AG08395 (cell line): ENCODE results near the gene CTCFL.

Experiments used
- DNase-seq: peaks from one replicate; pipeline ENCODE4 v3.0.0; 2012; ENCODE audit warnings: mixed read lengths, low spot score

The CTCFL gene, protein sequence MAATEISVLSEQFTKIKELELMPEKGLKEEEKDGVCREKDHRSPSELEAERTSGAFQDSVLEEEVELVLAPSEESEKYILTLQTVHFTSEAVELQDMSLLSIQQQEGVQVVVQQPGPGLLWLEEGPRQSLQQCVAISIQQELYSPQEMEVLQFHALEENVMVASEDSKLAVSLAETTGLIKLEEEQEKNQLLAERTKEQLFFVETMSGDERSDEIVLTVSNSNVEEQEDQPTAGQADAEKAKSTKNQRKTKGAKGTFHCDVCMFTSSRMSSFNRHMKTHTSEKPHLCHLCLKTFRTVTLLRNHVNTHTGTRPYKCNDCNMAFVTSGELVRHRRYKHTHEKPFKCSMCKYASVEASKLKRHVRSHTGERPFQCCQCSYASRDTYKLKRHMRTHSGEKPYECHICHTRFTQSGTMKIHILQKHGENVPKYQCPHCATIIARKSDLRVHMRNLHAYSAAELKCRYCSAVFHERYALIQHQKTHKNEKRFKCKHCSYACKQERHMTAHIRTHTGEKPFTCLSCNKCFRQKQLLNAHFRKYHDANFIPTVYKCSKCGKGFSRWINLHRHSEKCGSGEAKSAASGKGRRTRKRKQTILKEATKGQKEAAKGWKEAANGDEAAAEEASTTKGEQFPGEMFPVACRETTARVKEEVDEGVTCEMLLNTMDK

DNA sequence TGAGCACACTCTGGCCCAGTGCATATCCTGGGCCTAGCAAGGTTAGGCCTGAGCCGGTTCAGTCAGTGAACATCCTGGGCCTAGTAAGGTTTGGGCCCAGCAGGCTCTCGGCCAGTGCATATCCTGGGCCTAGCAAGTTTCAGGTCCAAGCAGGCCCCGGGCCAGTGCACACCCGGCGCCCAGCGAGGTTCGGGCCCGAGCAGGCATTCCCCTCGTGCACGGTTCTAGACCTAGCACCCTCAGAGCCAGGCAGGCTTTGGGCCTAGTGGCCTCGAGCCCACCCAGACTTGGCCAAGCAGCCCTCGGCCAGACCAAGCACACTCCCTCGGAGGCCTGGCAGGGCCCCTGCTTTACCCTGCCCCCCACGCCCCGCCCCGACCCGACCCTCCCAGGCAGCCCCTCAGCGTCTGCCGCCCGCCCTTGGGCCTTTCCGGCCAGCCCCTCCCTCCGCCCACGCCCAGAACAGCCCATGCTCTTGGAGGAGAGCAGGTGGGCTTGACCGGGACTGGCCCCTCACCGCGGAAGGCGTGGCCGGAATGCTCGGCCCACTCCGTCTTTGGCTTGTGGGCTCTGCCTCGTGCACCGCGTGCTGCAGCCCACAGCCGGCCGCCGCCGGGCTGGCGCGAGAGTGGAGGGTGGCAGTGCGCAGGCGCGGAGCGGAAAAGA lies at the start of gene CTCFL:
Gene CTCFL, minus strand, starts transcription at position 630 of the 666 bp plus-strand sequence. CDS start 935 bp downstream, outside the sequence.
- DNase-seq = no peak

GRCh38 chr20:57573894-57574293 lies 49.0 kb upstream of the CTCFL start:
- no peak for DNase-seq

DNA sequence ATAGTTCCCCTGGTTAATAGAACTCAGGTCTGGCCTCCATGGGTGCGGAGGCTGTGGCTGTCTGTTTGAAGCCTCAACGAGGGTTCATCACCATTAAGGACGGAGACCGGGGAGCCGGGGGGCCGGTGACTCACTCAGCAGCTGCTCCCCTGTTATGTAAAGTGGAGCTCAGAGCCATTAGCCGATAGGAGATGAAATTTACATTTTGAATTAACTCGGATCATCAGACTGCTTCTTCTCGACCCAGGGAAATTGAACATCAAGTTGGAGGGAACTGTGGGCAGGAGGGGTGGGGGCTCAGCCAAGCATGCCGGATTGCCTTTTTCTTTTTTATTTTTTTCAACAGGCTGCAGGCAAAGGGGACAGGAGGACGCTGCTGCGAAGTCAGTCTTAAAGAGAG lies 48.3 kb upstream of the CTCFL start:
- no peak for DNase-seq

GRCh38 chr20:57571782-57572416 lies 47.0 kb upstream of the CTCFL start:
- DNase-seq = no peak

GRCh38 chr20:57570920-57571319 lies 46.0 kb upstream of the CTCFL start:
- no peak for DNase-seq

DNA sequence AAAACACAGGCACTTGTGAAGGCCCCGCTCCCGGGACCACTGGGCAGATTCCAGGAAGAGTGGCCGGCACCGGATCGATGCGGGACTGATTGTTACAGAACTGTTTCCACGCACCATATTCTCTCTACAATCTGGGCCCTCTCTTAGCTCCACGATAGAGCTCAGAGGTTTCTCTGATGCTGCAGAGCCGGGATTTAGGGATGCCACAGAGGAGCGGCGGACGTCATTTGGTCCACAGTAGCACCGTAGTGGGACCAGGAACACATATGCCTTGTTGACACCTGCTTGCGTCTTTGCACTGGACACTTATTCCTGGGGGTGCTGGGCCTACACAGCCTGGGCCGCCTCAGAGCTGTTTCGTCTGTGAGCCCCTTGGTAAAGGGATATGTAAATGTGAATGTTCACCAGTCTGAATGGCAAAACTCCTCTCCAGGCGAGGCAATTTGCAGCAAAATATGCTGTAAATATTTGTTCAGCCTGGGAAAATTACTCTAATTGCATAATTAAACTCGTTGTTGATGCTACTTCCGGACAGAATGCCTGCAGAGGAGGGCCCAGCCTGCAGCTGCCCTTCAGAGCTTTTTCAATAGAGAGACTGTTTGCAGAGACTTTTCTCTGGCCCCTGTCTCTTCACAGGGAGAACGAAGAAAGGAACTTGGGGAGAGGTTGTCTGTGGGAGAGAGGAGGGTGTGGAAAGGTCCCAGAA lies 45.4 kb upstream of the CTCFL start:
- DNase-seq = no peak

DNA sequence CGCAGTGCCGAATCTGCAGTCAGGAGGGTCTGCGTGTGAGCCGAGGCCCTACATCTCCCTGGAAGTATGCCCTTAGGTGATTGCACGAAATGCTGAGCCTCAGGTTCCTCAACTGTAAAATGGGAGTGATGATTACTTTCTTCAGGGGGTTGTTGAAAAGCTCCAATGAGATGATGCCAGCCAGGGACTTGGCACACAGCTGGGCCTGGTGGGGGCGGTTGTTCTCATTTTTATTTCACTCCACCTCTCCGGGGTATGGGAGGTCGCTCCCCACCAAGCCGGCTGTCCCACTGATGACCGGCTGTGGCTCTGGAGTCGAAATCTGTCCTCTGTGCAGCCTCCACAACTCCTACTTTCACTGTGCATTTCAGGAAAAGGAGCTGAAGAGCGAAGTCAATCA lies 44.0 kb upstream of the CTCFL start:
- no peak for DNase-seq

DNA sequence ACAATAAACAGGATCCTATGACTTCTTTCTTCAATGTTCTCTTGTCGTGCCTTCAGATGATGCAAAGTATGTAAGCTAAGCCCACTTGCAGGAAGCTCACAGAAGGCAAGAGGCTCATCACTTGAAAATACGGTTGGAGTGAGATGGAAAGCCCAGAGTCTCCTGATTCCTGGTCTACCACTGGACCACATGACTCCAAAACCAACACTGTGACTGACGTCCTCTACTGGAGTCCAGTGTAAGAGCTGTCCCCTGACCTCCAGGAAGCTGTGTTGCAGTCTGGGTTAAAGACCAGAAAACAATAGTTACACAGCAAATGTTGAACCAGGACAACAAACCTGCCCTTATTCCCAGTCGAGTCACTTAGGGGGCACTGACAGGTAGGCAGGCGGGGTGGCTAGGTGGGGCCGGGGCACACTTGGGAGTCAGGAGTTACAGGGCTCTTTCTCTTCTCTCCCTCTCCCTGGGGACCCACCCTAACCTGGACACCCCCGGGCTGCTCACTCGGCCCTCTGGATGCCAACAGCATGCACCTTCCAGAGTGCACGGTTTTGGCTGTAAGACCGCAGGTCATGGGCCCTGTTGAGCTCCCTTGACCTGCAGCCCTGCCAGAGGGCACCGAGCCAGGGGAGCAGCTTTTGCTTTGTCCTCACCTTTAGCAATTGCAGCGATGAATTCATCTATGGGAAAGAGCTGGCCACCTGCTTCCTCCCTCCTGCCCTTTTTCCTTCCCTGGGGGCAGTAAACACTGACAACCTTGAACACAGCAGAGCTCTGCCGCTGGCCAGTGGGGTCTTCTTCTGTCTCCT lies 43.4 kb upstream of the CTCFL start:
- DNase-seq = no peak

DNA sequence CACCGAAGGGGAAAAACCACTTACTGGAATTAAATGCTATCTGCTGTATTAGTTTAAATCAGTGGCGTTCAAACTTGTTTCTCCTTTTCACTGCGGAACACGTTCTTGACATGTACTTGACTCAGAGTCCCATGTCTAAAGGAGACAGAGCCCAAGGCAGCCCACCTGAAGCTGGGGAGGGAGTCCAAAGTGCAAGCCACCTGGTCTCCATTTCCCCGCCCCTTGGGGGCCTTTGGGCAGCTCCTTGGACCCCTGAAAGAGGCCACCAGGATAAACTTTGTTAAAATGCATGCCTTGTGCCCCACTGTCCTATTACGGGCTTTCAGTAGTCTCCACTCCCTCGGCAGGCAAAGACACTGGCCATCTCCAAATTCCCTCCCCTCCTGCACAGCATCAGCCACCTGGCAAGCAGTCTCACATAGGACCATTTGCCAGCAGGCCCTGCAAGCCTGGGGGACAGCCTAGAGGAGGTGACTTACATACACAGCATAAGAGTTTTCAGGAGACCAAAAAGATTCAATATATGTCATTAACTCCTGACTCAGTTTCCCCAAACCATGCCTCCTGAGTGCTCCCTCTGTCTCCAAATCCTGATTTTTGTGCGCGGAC lies 42.6 kb upstream of the CTCFL start:
- DNase-seq = no peak

DNA sequence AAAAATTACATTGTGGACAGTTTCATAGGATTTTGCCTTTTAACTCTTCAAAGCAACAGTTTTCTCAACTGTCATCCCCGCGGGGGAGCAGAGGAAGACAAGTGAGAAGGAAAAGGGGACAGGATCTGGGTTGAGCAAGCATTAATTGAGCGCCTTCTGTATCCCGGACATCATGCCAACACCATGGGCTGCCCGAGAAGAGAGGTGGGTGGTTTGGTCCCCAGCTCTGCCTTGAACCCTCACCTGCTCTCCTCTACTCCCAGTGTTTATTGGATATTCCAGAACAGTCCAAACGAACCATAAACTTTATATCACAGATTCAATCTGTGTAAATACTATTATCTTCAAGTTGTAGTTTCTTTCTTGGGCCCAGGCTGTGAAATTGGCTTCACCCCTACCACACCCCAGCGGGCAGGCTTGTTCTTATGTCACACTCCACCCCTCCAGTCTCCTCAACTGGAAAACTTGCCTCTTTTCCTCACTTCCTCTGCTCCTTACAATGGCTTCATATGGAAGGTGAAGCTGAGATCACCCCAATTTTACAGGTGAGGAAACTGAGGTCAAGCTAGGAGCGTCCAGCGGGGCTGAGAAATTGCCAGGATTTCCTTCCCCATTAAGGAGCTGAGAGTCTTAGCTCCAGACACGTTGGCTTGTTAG lies 42.0 kb upstream of the CTCFL start:
- no peak for DNase-seq

DNA sequence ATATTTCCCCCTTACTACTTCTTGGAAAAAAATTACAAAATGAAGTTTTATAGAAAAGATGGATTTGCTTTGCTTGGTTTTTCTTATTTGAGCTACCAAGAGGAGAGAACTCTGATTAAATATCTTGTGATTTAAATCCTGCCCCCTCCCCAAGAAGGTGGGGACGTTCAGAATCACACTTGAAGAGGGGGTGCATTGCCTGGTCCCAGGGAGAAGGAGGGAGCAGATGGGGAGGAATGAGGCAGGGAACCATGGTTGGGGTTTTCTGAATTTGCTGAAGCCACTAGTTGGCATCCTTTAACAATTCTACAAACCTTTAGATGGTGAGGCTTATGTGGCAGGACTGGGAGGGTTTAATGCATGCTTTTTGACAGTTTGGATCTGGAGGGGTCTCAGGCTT lies 41.5 kb upstream of the CTCFL start:
- DNase-seq = no peak

- DNase-seq = no peak
These were observed 40.2 kb upstream of the CTCFL start for GRCh38 chr20:57564951-57565642.

DNA sequence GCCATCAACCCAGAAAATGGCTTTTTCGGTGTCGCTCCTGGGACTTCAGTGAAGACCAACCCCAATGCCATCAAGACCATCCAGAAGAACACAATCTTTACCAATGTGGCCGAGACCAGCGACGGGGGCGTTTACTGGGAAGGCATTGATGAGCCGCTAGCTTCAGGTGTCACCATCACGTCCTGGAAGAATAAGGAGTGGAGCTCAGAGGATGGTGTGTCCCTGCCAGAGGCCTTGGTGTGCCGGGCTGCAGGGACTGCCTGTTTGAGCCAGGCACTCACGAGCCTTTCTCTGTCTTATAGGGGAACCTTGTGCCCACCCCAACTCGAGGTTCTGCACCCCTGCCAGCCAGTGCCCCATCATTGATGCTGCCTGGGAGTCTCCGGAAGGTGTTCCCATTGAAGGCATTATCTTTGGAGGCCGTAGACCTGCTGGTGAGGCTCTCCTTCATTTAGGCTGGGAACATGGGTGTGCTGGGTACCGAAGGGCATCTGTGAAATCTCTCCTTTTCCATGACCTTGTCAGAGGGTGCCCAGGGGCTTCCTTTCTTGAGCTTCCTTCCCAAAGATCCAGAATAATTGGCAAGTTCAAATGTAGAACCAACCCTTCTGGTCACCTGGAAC lies 39.4 kb upstream of the CTCFL start:
- no peak for DNase-seq

GRCh38 chr20:57563522-57563921 lies 38.6 kb upstream of the CTCFL start:
- DNase-seq = no peak

GRCh38 chr20:57562541-57563465 lies 37.9 kb upstream of the CTCFL start:
- no peak for DNase-seq

- no peak for DNase-seq
These were observed 36.7 kb upstream of the CTCFL start for GRCh38 chr20:57561356-57562279.
